Lung (tissue), 16 donors: Measurements from ENCODE around the gene SVIL. TPM values are rescaled to one million over a fixed set of nuclear protein-coding genes. Genes with fewer than 3 reads are reported as not detected.

Experiments
- ATAC-seq: fragments of 200-7000 bp; cut with Tn5 transposase; one replicate; pipeline ENCODE4 v1.9.1; 2020; ENCODE audit warnings: moderate number of reproducible peaks; ENCODE audit not compliant: insufficient read depth, low FRiP score
- DNase-seq, 3 donors: peaks; one replicate each; pipeline ENCODE4 v3.0.0-alpha.2; 2013 to 2017
- H3K27ac ChIP-seq, 2 donors: one replicate each; pipeline ENCODE4 v1.5.1; 2013; ENCODE audit warnings: mild to moderate bottlenecking in 2 of 2, moderate library complexity in 2 of 2, control low read depth in 1 of 2, inconsistent platforms in 1 of 2, low read depth in 1 of 2, low read length in 1 of 2
- H3K27me3 ChIP-seq, 3 donors: one replicate each; pipeline ENCODE4 v1.5.1; 2013; ENCODE audit warnings: low read length in 2 of 3; ENCODE audit not compliant: control insufficient read depth in 3 of 3, insufficient read depth in 3 of 3
- H3K36me3 ChIP-seq, 4 donors: one replicate each; pipeline ENCODE4 v1.5.1; 2013; ENCODE audit warnings: low read length in 4 of 4, mild to moderate bottlenecking in 1 of 4, moderate library complexity in 1 of 4; ENCODE audit not compliant: control insufficient read depth in 4 of 4, insufficient read depth in 4 of 4
- H3K4me1 ChIP-seq, 5 donors: one replicate each; pipeline ENCODE4 v1.5.1; 2013; ENCODE audit warnings: low read length in 5 of 5, mild to moderate bottlenecking in 2 of 5, moderate library complexity in 1 of 5; ENCODE audit not compliant: control insufficient read depth in 5 of 5, insufficient read depth in 5 of 5
- H3K4me3 ChIP-seq: one replicate; pipeline ENCODE4 v1.5.1; 2013; ENCODE audit warnings: mild to moderate bottlenecking, control low read depth, moderate library complexity
- H3K9ac ChIP-seq, 2 donors: one replicate each; pipeline ENCODE4 v1.5.1; 2013; ENCODE audit warnings: low read length in 2 of 2, control low read depth in 1 of 2; ENCODE audit not compliant: insufficient read depth in 1 of 2
- H3K9me3 ChIP-seq, 4 donors: one replicate each; pipeline ENCODE4 v1.5.1; 2013; ENCODE audit warnings: low read length in 3 of 4, mild to moderate bottlenecking in 1 of 4, moderate library complexity in 1 of 4; ENCODE audit not compliant: control insufficient read depth in 4 of 4, insufficient read depth in 3 of 4
- CTCF ChIP-seq: IDR thresholded peaks from 2 replicates; pipeline ENCODE4 v1.5.1; 2012; ENCODE audit warnings: mild to moderate bottlenecking; ENCODE audit errors: control extremely low read depth, extremely low read depth
- WGBS, 2 donors: extraction: QIAGEN DNeasy Blood & Tissue Kit; methylation state at CpG; one replicate each; pipeline ENCODE4 v1.1.7; 2013; 5-methylcytosine and 5-hydroxymethylcytosine counted together
- long read RNA-seq, 5 donors: transcript quantifications; one replicate each; lab custom pipeline, GENCODE V29; 2026
- polyA plus RNA-seq, 2 donors: library from polyadenylated mRNA; stranded (reverse); fragments of 200-250 nt; gene quantifications; one replicate each; pipeline ENCODE4 v1.2.1, GENCODE V29; 2013
- total RNA-seq, 2 donors: library from RNA; depleted of rRNA in 1 of 2; stranded (reverse); fragments of >200 nt in 1 of 2; gene quantifications; one replicate each; pipeline ENCODE4 v1.2.1, GENCODE V29; 2014 to 2021
- donor health status: control.
- donor health status: control.
- donor health status: Bipolar disorder and iron deficiency.
- donor health status: healthy.
- donor health status: DM: yes; HTN: yes; CAD: no.

Gene SVIL
- total RNA-seq: 100 to 1,000 TPM in 1 of 2 donors, 10 to 100 TPM in 1; 68.4 to 117 TPM
- polyA plus RNA-seq: 10 to 100 TPM; 13.6 to 19.6 TPM
- long read RNA-seq, donor 1, partial matches to known transcripts: 0 of 1 reads
- long read RNA-seq, donor 1, other reads (novel, unspliced or antisense): 0 of 1 reads
- long read RNA-seq, donor 2: 0 reads
- long read RNA-seq, donor 3: 0 reads
- long read RNA-seq, donor 4: 0 reads
- long read RNA-seq, donor 5, partial matches to known transcripts: 9 of 39 reads
- long read RNA-seq, donor 5, other reads (novel, unspliced or antisense): 30 of 39 reads

GRCh38 chr10:29634764-29635625 is at the start of gene SVIL:
Gene SVIL, minus strand, starts transcription at chr10:29634971. Its CDS starts 79,913 bp downstream, at chr10:29555058.
- Histone ChIP-seq H3K9me3 (no peaks in the 10 kb centered on the region), H3K4me1 (peaks cover 0 to 18% (median 11%) of the 10 kb centered on the region in 5 donors), H3K9ac (no peak within 1 kb of the TSS), H3K27me3 (no peaks in the 10 kb centered on the region), H3K27ac (peak within 1 kb of the TSS; percentile 77 to 87), H3K4me3 (no peak within 1 kb of the TSS), H3K36me3 (peaks cover 0 to 4% (median 0%) of the 10 kb centered on the region in 4 donors)
- DNase-seq: peak in 2 of 3 donors; percentile 17 to 57
- TF ChIP-seq CTCF: no peak
- 51 to 75% methylated on average over 10 of the region's 10 CpGs for WGBS, 2 donors
- ATAC-seq: peak; percentile 37

GRCh38 chr10:29681676-29682448 is 47.1 kb upstream of the SVIL start:
- H3K27me3 ChIP-seq: no peaks in the 10 kb centered on the region
- ATAC-seq (peak; percentile 54), DNase-seq (peak in 1 of 3 donors; percentile 29)
- H3K9me3 ChIP-seq: peaks cover 0 to 3% (median 0%) of the 10 kb centered on the region in 4 donors
- WGBS, 2 donors: 29 to 62% methylated on average over 9 of the region's 9 CpGs
- H3K27ac ChIP-seq: peak overlapping the region in 1 of 2 donors; percentile 88
- H3K9ac ChIP-seq: no peak overlapping the region
- H3K4me1 ChIP-seq: peaks cover 0 to 8% (median 0%) of the 10 kb centered on the region in 5 donors
- peaks cover 0 to 6% (median 1%) of the 10 kb centered on the region in 4 donors for H3K36me3 ChIP-seq
- TF ChIP-seq CTCF: no peak
- no peak overlapping the region for H3K4me3 ChIP-seq

- peaks cover 0 to 6% (median 0%) of the 10 kb centered on the region in 4 donors for H3K9me3 ChIP-seq
- no peak overlapping the region for H3K27ac ChIP-seq
- H3K9ac ChIP-seq: no peak overlapping the region
- H3K36me3 ChIP-seq: peaks cover 0 to 7% (median 1%) of the 10 kb centered on the region in 4 donors
- no peak overlapping the region for H3K4me3 ChIP-seq
- H3K27me3 ChIP-seq: no peaks in the 10 kb centered on the region
- 93 to 94% methylated on average over 6 of the region's 6 CpGs for WGBS, 2 donors
- no peak for TF ChIP-seq CTCF
- DNase-seq (no peak), ATAC-seq (no peak)
- H3K4me1 ChIP-seq: peaks cover 0 to 8% (median 0%) of the 10 kb centered on the region in 5 donors
Measured at GRCh38 chr10:29680091-29680490, 45.3 kb upstream of the SVIL start.
